HUES64 (cell line): ENCODE measurements around the gene PPFIA3.

ENCODE experiments used
- H3K27ac ChIP-seq: 2 replicates; pipeline ENCODE4 v1.7.0; 2013; ENCODE audit warnings: low read depth, low read length, inconsistent platforms
- H3K27me3 ChIP-seq: 2 replicates; pipeline ENCODE4 v1.6.1; 2013; ENCODE audit warnings: mild to moderate bottlenecking, low read length; ENCODE audit not compliant: insufficient read depth
- H3K36me3 ChIP-seq: 2 replicates; pipeline ENCODE4 v1.6.1; 2013; ENCODE audit warnings: mild to moderate bottlenecking, low read length; ENCODE audit not compliant: insufficient read depth
- H3K4me1 ChIP-seq: 2 replicates; pipeline ENCODE4 v1.6.1; 2013; ENCODE audit warnings: mild to moderate bottlenecking, low read length, moderate library complexity; ENCODE audit not compliant: insufficient read depth
- H3K4me3 ChIP-seq: 2 replicates; pipeline ENCODE4 v1.5.1; 2013; ENCODE audit warnings: mild to moderate bottlenecking, low read length, moderate library complexity
- H3K9ac ChIP-seq: 2 replicates; pipeline ENCODE4 v1.6.1; 2013; ENCODE audit warnings: mild to moderate bottlenecking, low read depth, low read length
- H3K9me3 ChIP-seq: 2 replicates; pipeline ENCODE4 v1.6.1; 2013; ENCODE audit warnings: low read depth, low read length; ENCODE audit not compliant: insufficient read depth
- WGBS: fragments of 150-250, 120-280 bp; methylation state at CpG from one replicate; pipeline ENCODE4 v1.1.7; 2013; ENCODE audit warnings: missing lambda C conversion rate; 5-methylcytosine and 5-hydroxymethylcytosine counted together

PPFIA3 gene

DNA sequence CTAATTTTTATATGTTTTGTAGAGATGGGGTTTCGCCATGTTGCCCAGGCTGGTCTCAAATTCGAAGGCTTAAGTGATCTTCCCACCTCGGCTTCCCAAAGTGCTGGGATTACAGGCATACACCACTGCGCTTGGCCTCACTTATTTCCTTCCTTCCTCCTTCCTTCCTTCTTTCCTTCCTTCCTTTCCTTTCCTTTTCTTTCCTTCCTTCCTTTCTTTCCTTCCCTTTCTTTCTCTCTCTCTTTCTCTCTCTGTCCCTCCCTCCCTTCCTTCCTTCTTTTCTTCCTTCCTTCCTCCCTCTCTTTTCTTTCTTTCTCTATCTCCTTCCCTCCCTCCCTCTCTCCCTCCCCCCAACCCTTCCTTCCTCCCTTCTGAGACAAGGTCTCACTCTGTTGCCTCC, 75.1 kb downstream of the PPFIA3 start:
- Histone ChIP-seq H3K4me1 (no peaks in the 10 kb centered on the region), H3K4me3 (no peak overlapping the region), H3K36me3 (no peaks in the 10 kb centered on the region), H3K9me3 (no peaks in the 10 kb centered on the region), H3K27me3 (no peaks in the 10 kb centered on the region), H3K27ac (no peak overlapping the region), H3K9ac (no peak overlapping the region)
- WGBS: 95% methylated on average over 4 of the region's 4 CpGs

DNA sequence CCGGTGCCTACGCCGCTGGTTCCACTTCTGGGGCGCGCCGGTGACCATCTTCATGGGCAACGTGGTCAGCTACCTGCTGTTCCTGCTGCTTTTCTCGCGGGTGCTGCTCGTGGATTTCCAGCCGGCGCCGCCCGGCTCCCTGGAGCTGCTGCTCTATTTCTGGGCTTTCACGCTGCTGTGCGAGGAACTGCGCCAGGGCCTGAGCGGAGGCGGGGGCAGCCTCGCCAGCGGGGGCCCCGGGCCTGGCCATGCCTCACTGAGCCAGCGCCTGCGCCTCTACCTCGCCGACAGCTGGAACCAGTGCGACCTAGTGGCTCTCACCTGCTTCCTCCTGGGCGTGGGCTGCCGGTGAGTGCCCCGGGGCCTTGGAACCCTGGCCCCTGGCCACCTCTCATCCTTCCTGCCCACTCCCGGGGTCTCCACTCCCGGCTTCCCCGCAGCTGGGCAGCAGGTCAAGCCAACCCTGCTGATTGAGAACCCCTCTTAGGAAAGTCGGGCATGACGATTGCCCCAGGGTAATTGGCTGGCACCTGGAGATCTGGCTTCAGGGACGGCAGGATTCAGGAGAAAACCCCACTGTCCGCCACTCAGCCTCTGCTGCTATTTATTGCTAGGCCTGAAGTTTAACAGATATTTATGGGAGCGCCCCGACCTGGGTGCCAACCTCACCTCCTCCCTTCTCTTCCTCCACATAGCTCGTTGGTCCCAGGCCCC, 77.3 kb downstream of the PPFIA3 start:
- no peaks in the 10 kb centered on the region for H3K9me3 ChIP-seq
- no peaks in the 10 kb centered on the region for H3K4me1 ChIP-seq
- no peak overlapping the region for H3K27ac ChIP-seq
- H3K36me3 ChIP-seq: no peaks in the 10 kb centered on the region
- no peak overlapping the region for H3K9ac ChIP-seq
- no peak overlapping the region for H3K4me3 ChIP-seq
- 93% methylated on average over 40 of the region's 40 CpGs for WGBS
- H3K27me3 ChIP-seq: no peaks in the 10 kb centered on the region

DNA sequence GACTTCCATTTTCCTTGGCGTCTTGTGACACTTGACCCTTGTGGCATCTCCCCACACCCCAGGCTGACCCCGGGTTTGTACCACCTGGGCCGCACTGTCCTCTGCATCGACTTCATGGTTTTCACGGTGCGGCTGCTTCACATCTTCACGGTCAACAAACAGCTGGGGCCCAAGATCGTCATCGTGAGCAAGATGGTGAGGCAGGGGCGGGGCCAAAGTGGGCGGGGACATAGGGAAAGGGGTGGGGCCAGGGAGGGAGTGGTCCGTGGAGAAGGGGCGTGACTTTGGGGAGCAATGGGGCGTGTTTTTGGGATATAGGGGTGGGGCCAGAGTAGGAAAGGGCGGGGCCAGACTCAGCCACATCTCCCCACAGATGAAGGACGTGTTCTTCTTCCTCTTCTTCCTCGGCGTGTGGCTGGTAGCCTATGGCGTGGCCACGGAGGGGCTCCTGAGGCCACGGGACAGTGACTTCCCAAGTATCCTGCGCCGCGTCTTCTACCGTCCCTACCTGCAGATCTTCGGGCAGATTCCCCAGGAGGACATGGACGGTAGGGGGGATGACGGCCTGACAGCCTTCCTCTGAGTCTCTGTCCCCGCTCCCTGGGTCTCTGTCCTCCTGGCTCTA, 81.0 kb downstream of the PPFIA3 start:
- Histone ChIP-seq H3K27ac (no peak overlapping the region), H3K9ac (no peak overlapping the region), H3K9me3 (no peaks in the 10 kb centered on the region), H3K27me3 (no peaks in the 10 kb centered on the region), H3K4me3 (no peak overlapping the region), H3K36me3 (peaks cover 6% of the 10 kb centered on the region; the same call in 1 of the 2 replicates), H3K4me1 (no peaks in the 10 kb centered on the region)
- 92% methylated on average over 29 of the region's 29 CpGs for WGBS
